Lower lobe of right lung (tissue), 2 donors: ENCODE results near the gene AKT2. TPM values are rescaled to one million over a fixed set of nuclear protein-coding genes. Genes with fewer than 3 reads are reported as not detected.

Source experiments
- ATAC-seq, 2 donors: fragments of 200-7000 bp; cut with Tn5 transposase; one replicate each; pipeline ENCODE4 v1.9.1; 2020 to 2022; ENCODE audit warnings: mild to moderate bottlenecking in 2 of 2, moderate library complexity in 2 of 2
- DNase-seq: peaks from one replicate; pipeline ENCODE4 v3.0.0-alpha.2; 2020
- H3K27ac ChIP-seq: fragments of 200-600 bp; one replicate; pipeline ENCODE4 v1.8.0; 2022
- H3K27me3 ChIP-seq: fragments of 200-600 bp; one replicate; pipeline ENCODE4 v1.8.0; 2022; ENCODE audit warnings: low read depth
- H3K36me3 ChIP-seq: fragments of 200-600 bp; one replicate; pipeline ENCODE4 v1.8.0; 2022; ENCODE audit warnings: mild to moderate bottlenecking
- H3K4me1 ChIP-seq: fragments of 200-600 bp; one replicate; pipeline ENCODE4 v1.8.0; 2022
- H3K4me3 ChIP-seq: fragments of 200-600 bp; one replicate; pipeline ENCODE4 v1.8.0; 2022; ENCODE audit warnings: mild to moderate bottlenecking
- H3K9me3 ChIP-seq: fragments of 200-600 bp; one replicate; pipeline ENCODE4 v1.8.0; 2022
- intact Hi-C: fragments of 100-400 bp; cut with DNase I; formaldehyde crosslinking; loops from one replicate; pipeline ENCODE4 v1.11.0; 2022
- total RNA-seq: library from RNA; stranded (reverse); fragmentation: NEBNext Ultra II Directional; extraction: Animal tissue kit (Norgen Biotek cat#: 25700); gene quantifications from one replicate; pipeline ENCODE4 v1.2.1, GENCODE V29; 2021
- TF ChIP-seq, protein P1 (sequence below): fragments of 200-600 bp; IDR thresholded peaks from one replicate; pipeline ENCODE4 v1.8.0; 2022; ENCODE audit warnings: antibody characterized with exemption, mild to moderate bottlenecking
- donor health status: DM: no; HTN: yes; CAD: no; lungs with severe emphysema.

Gene AKT2
- total RNA-seq, 1 donor from 2014 or later = 102 TPM

GRCh38 chr19:40323705-40324104 lies 38.6 kb upstream of the AKT2 start:
- ATAC-seq (no peak), DNase-seq (no peak)
- Histone ChIP-seq H3K4me3 (no peak overlapping the region), H3K27ac (no peak overlapping the region), H3K36me3 (peaks cover 90% of the 10 kb centered on the region), H3K9me3 (no peaks in the 10 kb centered on the region), H3K4me1 (no peaks in the 10 kb centered on the region), H3K27me3 (no peaks in the 10 kb centered on the region)
- TF ChIP-seq, protein P1, sequence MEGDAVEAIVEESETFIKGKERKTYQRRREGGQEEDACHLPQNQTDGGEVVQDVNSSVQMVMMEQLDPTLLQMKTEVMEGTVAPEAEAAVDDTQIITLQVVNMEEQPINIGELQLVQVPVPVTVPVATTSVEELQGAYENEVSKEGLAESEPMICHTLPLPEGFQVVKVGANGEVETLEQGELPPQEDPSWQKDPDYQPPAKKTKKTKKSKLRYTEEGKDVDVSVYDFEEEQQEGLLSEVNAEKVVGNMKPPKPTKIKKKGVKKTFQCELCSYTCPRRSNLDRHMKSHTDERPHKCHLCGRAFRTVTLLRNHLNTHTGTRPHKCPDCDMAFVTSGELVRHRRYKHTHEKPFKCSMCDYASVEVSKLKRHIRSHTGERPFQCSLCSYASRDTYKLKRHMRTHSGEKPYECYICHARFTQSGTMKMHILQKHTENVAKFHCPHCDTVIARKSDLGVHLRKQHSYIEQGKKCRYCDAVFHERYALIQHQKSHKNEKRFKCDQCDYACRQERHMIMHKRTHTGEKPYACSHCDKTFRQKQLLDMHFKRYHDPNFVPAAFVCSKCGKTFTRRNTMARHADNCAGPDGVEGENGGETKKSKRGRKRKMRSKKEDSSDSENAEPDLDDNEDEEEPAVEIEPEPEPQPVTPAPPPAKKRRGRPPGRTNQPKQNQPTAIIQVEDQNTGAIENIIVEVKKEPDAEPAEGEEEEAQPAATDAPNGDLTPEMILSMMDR = no peak
- intact Hi-C loops = no loop called here

DNA sequence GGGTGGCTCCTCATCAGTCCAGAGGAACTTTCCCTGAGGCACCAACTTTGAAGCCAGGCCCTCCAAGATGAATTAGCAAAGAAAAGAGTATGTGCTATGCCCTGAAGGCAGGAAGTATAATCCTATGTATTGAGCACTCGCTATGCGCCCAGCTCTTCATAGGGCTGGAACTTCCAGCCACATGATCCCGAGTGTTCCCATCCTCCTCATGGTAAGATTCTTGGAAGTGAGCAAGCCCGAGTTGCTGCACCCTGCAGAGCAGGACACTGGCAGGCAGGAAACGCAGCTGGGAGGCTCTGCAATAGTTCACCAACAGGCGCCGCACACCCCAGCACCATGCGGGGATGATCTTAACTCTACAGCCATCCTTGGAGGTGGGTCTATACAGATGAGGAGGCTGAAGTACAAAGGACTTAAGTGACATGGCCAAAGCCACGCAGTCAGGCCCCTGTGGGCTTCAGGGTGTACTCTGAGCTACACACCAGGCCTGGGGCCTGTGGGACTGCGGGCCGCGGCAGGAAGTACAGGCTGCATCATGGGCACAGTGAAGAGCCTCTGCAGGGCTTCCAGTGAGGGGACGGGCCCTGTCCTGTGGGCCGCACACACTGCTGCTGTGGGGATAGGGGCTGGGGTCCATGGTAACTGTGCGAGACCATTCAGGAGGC lies 37.9 kb upstream of the AKT2 start:
- Histone ChIP-seq H3K27me3 (no peaks in the 10 kb centered on the region), H3K4me3 (no peak overlapping the region), H3K9me3 (no peaks in the 10 kb centered on the region), H3K4me1 (no peaks in the 10 kb centered on the region), H3K27ac (no peak overlapping the region), H3K36me3 (peaks cover 84% of the 10 kb centered on the region)
- TF ChIP-seq, protein P1 = no peak
- ATAC-seq (no peak), DNase-seq (no peak)
- intact Hi-C loops = no loop called here

GRCh38 chr19:40322271-40322610 lies 37.1 kb upstream of the AKT2 start:
- Histone ChIP-seq H3K4me3 (no peak overlapping the region), H3K36me3 (peaks cover 79% of the 10 kb centered on the region), H3K27ac (no peak overlapping the region), H3K9me3 (no peaks in the 10 kb centered on the region), H3K4me1 (no peaks in the 10 kb centered on the region), H3K27me3 (no peaks in the 10 kb centered on the region)
- ATAC-seq (no peak), DNase-seq (no peak)
- TF ChIP-seq, protein P1 = no peak
- intact Hi-C loops = no loop called here

- TF ChIP-seq, protein P1 = no peak
- intact Hi-C loops = no loop called here
- Histone ChIP-seq H3K9me3 (no peaks in the 10 kb centered on the region), H3K4me3 (no peak overlapping the region), H3K27me3 (no peaks in the 10 kb centered on the region), H3K36me3 (peaks cover 74% of the 10 kb centered on the region), H3K4me1 (no peaks in the 10 kb centered on the region), H3K27ac (no peak overlapping the region)
- no peak for DNase-seq
- ATAC-seq = no peak
These were observed 36.6 kb upstream of the AKT2 start for GRCh38 chr19:40321566-40322270.

DNA sequence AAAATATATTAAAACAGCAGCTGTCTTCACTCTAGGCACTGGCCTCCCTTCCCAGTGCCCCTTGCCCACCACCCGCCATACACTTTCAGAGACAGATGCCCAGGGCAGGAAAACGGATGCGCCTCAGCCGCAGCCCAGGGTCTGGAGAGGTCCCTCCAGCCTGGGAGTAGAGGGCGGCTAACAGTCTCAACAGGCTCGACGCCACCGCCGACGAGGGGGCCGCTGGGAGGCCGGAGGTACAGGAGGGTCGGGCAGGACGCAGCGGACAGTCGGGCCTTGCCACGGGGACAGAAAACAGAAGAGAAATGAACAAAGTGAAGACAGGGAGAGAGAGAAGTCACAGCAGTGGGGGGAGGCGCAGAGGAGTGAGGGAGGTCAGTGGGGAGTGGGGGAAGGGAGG lies 35.9 kb upstream of the AKT2 start:
- H3K4me3 ChIP-seq = no peak overlapping the region
- TF ChIP-seq, protein P1 = no peak
- DNase-seq (no peak), ATAC-seq (no peak)
- no peaks in the 10 kb centered on the region for H3K27me3 ChIP-seq
- peaks cover 68% of the 10 kb centered on the region for H3K36me3 ChIP-seq
- H3K9me3 ChIP-seq = no peaks in the 10 kb centered on the region
- H3K27ac ChIP-seq = no peak overlapping the region
- H3K4me1 ChIP-seq = no peaks in the 10 kb centered on the region
- intact Hi-C loops = no loop called here
